GM21447 (cell line): ENCODE measurements around the gene MYO5C.
A peak's percentile ranks its signal among the peaks of the same experiment; 100 is the strongest.
"Not testable (repeated sequence)": the region's sequence is repeated elsewhere in the genome, so short reads cannot be mapped to it uniquely, and the experiment has no call there.

Experiments
- ATAC-seq: cut with Tn5 transposase; IDR thresholded peaks from one replicate; pipeline ENCODE4 v1.9.1; 2021; ENCODE audit not compliant: unreplicated experiment

Gene MYO5C

GRCh38 chr15:52246686-52247431 is 48.7 kb downstream of the MYO5C start:
- ATAC-seq, result no peak

- no peak for ATAC-seq
These were observed 51.7 kb downstream of the MYO5C start for GRCh38 chr15:52243697-52244555.

- no peak for ATAC-seq
These were observed 52.3 kb downstream of the MYO5C start for GRCh38 chr15:52243286-52243685.

- no peak for ATAC-seq
These were observed 54.1 kb downstream of the MYO5C start for GRCh38 chr15:52241489-52241888.

GRCh38 chr15:52240166-52240565 is 55.4 kb downstream of the MYO5C start:
- no peak for ATAC-seq

DNA sequence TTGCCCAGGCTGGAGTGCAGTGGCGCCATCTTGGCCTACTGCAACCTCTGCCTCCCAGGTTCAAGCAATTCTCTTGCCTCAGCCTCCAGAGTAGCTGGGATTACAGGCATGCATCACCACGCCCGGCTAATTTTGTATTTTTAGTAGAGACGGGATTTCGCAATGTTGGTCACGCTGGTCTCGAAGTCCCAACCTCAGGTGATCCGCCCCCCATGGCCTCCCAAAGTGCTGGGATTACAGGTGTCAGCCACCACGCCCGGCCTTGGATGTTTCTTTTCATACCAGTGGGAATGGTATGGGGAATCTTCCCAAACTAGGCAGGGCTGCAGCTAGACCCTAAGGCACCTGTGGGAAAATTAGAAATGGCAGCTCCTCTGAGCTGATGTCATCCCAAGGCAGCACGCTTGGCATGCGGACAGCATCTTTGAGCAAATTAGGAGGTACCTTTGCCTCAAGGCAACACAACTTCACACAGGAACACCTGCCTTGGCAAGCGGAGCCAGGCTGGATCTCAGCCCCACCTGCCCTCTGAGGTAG is 56.5 kb downstream of the MYO5C start:
- not testable (repeated sequence) for ATAC-seq

DNA sequence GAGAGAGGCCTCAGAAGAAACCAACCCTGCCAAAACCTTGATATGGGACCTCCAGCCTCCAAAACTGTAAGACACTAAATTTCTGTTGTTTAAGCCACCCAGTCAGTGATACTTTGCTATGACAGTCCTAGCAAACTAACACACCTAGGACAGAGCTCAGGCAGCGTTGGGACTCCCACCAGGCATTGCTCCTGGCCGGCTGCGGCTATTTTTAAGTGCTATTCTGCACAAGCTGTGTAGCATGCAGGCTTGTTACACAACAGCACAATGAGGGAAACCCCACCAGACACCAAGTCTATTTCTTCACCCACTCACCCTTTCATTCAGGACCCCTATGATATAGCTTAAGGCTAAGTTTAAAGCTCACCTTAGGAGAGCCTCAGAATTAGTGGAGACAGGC is 57.5 kb downstream of the MYO5C start:
- no peak for ATAC-seq

- no peak for ATAC-seq
These were observed 59.6 kb downstream of the MYO5C start for GRCh38 chr15:52236013-52236412.

DNA sequence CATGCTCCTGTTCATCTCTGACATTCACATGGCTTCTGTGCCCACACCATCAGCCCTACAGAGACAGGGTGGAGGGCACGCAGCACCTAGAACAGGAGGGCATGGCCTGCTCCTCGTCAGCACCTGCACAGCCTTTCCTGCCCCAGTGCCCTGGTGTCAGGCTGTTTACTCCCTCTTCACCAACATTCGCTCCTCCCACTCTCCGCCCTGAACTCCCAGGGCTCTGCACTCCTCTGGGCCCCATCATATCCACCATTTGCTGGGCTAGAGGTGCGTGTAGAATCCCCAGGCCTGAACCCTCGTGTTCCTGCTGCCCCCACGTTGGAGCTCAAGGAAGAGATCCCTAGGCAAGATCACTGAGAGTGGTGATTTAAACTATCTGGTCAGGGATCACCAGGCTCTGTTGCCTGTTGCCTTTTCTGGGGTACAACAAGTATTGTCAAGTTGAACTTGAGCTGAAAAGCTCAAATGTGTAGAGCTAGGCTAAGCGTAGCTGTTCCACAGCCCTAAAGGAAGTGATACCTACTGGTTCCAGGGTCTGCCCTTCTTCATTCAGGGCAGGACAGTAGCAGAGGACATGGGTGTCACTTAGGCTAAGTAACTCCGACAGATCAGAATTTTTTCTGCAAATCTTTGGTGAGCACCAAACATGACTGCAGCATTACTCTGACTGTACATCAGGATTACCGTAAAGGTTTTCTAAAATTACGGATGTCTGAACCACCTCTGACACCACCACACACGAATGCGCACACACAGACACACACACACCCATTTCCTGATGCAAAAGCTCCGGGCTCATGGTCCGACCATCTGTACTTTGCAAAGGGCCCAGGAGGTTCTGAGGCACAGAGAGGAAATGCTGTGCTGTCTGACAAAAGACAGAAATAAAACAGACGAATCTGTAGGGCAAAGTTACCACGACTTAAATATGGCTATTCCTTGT is 60.7 kb downstream of the MYO5C start:
- ATAC-seq, result peak; percentile 30

DNA sequence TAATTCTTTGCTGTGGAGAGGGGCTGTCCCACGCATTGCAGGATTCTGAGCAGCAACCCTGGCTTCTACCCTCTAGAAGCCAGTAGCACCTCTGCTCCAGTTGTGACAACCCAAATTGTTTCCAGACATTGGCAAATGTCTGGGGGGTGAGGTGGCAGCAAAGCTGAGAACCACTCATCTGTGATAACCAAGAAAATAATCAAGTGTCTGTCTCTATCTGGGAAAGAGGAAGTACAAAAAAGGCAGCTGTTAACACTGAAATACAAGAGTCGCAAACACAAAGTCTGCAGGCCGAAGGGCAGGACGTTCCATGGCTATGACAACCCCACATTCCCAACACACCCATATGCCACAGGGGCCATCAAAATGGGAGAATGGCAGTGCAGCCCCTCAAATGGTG is 62.2 kb downstream of the MYO5C start:
- ATAC-seq, result peak; percentile 42

DNA sequence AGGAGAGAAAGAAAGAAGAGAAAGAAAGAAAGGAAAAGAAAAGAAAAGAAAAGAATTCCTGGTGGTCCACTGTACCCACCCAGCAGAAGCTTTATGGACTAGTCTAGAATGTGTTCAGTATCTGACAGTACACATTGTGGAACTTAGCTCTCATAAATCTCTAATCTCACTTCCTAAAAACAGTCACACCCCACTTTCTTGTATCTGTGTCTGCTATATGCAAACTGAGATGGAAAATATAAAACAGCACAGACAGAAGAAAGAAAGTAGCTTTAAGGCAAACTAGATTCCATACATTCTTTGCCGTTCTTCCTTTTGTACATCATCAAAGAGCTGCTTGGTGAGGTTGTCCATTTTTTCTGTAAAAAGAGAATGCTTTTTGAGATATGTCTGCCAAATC is 63.3 kb downstream of the MYO5C start:
- ATAC-seq, result peak; percentile 54

GRCh38 chr15:52230073-52230472 is 65.5 kb downstream of the MYO5C start:
- no peak for ATAC-seq

- no peak for ATAC-seq
These were observed 66.7 kb downstream of the MYO5C start for GRCh38 chr15:52228921-52229320.

DNA sequence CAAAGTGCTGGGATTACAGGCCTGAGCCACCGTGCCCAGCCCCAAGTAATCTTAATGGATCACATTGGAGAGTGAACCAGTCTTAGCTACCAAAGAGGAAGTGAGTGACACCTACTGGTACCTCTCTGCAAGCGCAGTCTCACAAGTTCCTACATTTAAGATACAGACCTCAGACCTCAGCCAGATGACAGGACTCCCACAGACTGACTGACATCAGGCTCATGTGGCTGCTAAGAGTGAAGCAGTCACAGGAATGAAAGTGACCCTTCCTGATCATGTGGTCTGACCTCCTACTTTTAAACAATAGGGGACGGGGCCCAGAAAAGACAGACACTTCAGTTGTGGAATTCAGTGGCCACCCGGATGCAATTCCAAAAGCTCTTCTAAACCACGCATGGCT is 68.1 kb downstream of the MYO5C start:
- ATAC-seq, result peak; percentile 65

- ATAC-seq, result no peak
These were observed 70.4 kb downstream of the MYO5C start for GRCh38 chr15:52225230-52225629.

- ATAC-seq, result no peak
These were observed 71.4 kb downstream of the MYO5C start for GRCh38 chr15:52224211-52224610.

DNA sequence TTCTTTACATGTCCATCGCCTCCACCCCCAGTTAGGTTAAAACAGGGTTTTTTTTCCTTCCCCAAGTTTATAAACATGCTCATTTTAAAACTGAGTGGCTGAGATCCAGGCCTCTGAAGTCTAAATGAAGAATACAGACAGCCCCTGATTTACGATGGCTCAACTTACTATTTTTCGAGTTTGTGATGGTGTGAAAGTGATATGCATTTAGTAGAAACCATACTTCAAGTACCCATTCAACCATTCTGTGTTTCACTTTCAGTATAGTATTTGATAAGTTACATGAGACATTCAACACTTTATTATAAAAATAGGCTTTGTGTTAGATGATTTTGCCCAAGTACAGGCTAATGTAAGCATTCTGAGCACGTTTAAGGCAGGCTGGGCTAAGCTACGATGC is 73.9 kb downstream of the MYO5C start:
- ATAC-seq, result peak; percentile 59

DNA sequence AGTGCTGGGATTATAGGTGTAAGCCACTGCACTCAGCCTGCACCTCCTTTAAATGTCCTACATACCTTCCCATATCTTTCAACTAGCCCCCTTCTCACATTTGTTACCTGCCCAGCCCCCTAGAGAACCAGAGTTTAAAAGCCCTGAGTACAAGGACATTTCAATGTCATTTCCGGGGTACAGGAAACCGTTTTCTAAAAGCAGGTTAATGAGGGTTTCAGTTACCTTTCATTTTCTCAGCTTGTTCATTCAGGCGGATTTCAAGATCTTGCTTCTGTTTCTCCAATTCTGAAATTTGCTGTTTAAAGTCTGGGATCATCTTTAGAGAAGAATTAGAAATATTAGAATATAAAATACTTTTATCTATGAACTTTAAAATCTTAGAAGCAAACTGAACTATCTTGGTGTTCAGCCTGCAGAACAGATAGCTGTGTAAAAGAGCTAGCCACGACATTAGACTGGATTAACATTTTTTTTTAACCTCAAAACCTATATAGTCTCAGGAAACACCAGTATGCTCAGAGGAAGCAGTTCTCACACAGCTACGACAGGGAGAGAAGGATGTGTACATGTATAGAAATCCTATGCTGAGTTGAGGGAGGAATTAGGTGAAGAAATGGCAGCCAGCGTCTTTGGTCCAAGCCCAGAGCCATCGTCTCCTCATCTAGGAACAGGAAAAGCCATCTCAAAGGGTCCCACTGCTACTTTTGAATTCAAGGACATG is 74.5 kb downstream of the MYO5C start:
- ATAC-seq, result peak; percentile 14

DNA sequence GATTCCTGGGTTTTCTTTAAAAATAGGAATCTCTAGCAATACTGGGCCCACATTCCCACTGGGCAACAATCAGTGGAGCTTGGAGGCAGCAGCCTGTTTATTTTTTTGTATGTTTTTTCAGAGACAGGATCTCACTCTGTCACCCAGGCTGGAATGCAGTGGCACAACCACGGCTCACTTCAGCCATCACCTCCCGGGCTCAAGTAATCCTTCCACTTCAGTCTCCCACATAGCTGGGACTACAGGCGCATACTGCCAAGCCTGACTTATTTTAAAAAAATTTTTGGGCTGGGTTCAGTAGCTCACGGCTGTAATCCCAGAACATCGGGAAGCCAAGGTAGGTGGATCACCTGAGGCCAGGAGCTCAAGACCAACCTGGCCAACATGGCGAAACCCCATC is 75.4 kb downstream of the MYO5C start:
- no peak for ATAC-seq

GRCh38 chr15:52218816-52219215 is 76.8 kb downstream of the MYO5C start:
- no peak for ATAC-seq
